CD4-positive, alpha-beta T cell treated with Interleukin-15 for 4 hours (primary cell): ENCODE measurements around the gene R3HDM2.

Source experiments
- DNase-seq: peaks from one replicate; pipeline ENCODE4 v3.0.0-alpha.2; 2020; ENCODE audit warnings: low spot score

Gene R3HDM2

DNA sequence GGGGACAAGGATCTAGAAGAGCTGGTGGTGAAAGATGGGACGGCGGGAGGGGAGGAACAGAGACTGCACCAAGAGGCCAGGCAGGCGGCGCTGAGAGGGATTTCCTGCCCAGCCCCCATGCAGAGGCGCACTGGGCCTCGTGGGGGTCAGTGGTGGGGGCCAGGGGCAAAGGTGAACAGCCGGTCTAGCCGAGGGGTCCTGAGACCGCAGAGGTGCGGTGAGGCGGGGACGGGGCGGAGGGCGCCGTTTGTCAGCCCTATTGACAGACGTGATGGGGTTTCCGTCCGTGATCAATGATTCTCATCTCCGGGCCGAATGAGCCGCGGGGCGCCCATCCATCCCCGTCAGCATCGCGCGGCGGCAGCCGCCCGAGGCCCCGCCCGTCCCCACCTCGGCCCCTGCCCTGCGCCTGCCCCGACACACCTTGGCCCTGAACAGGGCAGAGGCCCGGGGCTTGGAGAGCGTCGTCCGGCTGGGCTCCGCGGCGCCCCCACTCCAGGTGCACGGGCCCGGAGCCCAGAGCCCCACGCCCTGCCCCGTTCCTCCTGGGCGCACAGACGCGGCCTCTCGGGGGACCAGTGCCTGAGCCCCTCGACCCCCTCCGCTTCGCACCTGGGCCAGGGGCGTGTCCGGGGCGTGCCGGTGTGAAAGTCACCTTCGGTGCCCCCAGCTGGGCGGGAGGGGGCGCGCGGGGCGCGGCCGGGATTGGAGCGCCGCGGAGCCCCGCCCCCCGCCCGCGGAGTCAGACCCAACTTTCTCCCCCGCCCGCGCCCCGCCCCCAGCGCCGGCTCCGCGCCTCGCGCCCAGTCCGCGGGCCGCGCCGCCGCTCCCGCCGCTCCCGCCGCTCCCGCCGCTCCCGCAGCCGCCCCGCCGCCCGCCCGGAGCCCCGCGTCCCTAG, 214.6 kb downstream of the R3HDM2 start, which contains the start of gene NXPH4:
Gene NXPH4, plus strand, starts transcription at position 781 of the 898 bp plus-strand sequence. CDS start 176 bp downstream, outside the sequence.
- peak; percentile 57 for DNase-seq

DNA sequence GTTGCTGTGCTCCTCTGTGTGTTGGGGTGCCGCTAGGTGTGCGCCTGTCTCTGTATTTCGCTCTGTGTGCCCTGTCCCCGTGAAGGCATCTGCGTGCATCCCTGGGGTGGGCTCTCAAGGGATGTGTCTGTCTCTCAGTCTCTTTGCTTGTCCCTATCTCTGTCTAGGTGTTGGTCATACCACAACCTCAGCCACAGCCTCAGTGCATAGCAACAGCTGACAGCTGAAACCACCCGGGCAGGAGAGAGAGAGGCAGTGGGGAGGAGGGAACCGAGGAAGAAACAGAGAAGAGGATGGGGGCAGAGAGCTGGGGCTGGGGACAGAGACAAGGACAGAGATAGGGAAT, 215.2 kb downstream of the R3HDM2 start:
- DNase-seq, result peak; percentile 37

DNA sequence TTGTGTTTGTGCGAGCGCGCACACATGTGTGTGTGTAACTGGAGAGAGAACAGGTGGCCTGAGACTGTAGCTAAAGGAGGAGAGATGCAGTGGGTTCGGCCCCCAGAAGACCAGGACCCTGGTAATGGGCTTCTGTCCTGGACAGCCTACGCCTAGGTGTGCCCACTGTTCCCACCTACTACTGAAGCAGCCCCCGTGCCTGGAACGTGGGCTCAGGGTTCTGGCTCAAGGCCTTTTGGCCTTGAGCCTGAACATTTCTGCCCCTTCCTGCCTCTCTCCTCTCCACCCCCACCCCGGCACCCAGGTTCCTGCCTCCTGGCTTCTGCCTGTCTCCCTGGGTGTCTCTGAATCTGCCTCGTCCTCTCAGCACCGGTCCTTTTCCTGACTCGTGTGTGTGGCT, 215.8 kb downstream of the R3HDM2 start:
- no peak for DNase-seq

DNA sequence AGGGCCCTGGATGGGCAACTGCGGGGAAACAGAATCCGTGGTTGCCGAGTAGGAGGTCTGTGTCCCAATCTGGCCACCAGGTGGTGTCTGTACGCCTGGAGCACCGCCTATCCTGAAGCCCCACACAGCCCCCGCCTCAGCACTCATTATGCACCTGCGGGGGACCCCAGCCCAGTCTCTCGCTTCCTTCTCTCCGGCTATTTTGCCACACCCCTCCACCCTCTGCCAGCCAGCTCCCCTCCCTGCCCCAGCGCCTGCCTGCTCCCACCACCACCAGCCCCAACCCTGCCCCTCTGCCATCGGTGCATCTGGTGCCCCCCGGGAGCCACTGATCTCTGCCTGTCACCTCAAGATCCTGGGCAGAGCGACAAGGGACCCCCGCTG, 216.5 kb downstream of the R3HDM2 start:
- DNase-seq, result peak; percentile 64

DNA sequence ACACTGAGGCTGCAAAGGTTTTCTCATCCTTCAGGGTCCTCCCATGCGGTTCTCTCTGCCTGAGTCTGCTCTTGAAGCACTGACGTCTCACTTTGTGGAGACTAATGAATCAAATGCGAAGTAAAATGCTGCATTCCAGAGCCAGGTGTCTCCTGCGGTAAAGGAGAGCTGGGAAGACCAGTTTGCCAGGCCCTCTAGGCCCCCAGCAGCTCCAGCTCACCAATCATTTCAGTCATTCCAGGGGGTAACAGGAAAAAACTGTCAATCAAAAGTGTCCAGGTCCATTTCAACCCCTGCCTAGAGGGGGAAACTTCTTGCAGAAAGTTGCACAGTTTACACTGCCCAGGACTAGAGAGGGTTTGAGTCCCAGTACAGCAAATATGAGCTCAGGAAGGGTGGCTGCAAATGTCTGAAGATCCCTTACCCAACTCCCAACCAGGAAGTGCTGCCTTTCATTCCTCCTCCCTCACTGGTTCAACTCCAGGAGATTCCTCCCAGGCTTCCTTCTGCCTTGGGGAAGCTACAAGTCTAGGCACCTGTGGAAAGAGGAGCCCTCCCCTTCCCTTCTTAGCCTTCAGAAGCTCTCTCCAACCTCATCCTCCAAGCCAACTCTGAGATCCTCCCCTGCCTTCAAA, 217.0 kb downstream of the R3HDM2 start:
- no peak for DNase-seq

DNA sequence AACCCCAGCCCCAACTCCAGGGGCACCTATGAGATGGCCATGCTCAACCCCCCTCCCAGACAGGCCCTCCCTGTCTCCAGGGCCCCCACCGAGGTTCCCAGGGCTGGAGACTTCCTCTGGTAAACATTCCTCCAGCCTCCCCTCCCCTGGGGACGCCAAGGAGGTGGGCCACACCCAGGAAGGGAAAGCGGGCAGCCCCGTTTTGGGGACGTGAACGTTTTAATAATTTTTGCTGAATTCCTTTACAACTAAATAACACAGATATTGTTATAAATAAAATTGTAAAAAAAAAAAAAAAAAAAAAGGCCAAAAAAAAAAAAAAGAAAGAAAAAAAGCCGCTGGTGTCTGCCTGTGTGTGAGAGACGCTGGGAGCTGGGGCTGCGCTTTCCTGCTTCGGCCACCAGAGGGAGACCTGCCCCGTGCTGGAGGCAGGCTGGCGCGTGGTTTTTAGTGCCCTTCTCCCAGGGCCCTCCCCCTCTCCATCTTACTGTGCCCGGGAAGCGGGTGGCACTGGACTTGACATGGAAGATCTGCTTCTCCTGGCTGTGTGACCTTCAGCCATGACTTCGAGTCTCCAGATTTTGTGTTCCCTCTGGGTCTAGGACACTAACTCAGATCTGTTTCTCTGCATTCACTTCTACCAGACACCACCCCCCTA, 217.7 kb downstream of the R3HDM2 start:
- peak; percentile 83 for DNase-seq

DNA sequence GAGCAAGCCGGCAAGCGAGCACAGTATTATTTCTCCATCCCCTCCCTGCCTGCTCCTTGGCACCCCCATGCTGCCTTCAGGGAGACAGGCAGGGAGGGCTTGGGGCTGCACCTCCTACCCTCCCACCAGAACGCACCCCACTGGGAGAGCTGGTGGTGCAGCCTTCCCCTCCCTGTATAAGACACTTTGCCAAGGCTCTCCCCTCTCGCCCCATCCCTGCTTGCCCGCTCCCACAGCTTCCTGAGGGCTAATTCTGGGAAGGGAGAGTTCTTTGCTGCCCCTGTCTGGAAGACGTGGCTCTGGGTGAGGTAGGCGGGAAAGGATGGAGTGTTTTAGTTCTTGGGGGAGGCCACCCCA, 218.2 kb downstream of the R3HDM2 start:
- no peak for DNase-seq

DNA sequence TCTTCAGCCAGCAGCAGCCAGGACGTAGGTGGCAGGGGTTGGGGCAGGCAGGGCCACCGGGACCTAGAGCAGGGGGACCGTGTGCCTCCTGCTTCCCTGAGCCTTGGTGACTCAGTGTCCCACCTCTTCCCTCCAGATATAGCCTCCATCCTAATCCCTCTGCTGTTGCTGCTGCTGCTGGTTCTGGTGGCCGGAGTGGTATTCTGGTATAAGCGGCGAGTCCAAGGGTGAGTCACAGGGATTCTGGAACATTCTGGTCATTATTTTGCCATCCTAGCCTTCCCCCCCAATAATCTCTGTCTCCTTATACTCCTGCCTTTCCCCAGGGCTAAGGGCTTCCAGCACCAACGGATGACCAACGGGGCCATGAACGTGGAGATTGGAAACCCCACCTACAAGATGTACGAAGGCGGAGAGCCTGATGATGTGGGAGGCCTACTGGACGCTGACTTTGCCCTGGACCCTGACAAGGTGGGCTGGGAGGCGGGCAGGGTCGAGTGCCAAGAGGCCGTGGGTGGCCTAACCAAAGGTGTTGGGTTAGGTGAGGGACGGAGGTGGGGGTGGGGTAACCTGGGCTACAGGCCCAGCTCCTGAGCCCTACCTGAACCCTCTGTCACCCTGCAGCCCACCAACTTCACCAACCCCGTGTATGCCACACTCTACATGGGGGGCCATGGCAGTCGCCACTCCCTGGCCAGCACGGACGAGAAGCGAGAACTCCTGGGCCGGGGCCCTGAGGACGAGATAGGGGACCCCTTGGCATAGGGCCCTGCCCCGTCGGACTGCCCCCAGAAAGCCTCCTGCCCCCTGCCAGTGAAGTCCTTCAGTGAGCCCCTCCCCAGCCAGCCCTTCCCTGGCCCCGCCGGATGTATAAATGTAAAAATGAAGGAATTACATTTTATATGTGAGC, 218.8 kb downstream of the R3HDM2 start:
- DNase-seq, result no peak

DNA sequence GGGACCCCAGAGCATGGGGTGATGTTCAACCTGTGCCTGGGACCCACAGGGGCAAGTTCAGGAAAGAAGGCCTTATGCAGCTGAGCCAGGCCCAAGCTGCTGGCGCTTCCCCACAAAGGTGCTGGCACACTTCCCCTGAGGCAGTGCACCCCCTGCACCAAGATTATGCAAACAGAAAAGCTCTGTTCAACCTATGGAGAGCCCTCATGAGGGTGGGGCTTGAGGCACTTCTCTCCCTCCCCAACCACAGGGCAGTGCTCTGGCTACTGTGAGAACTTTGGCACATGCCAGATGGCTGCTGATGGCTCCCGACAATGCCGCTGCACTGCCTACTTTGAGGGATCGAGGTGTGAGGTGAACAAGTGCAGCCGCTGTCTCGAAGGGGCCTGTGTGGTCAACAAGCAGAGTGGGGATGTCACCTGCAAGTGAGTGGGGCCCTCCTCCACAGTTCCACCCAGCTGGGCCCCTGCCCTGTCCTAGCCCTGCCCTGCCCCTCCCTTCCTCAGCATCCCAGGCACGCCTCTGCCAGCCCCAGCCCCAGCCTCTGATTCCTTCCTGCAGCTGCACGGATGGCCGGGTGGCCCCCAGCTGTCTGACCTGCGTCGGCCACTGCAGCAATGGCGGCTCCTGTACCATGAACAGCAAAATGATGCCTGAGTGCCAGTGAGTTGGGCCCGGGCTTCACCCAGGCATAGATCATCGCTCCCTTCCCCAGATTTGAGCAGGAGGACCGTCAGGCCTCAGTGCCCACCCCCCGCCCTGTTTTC, 219.7 kb downstream of the R3HDM2 start:
- DNase-seq, result no peak

DNA sequence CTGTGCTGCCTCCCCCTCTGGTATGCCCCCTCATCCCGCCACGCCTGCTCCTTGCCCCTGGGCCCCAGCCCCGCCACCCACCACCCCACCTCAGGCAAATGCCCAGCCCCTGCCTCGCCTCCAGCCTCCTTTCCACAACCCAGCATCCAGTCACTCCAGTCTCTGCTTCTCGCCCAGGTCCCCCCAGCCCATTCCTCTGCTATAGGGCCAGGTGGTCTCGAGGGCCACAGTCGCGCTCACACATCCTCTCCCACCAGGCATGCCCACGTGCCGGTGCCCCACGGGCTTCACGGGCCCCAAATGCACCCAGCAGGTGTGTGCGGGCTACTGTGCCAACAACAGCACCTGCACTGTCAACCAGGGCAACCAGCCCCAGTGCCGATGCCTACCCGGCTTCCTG, 220.4 kb downstream of the R3HDM2 start:
- no peak for DNase-seq

DNA sequence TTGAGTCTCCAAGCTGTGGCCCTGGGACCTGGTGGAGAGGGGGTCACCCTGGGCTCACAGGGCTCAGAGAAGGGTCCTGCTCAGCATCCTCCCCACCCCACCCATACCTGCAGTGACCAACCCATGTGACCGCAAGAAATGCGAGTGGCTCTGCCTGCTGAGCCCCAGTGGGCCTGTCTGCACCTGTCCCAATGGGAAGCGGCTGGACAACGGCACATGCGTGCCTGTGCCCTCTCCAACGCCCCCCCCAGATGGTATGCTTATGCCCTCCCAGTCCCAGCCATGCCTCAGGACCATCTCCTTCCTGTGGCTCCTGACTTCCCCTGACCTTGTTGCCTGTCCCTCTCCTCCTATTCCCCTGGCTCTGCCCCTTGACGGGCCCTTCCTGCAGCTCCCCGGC, 220.9 kb downstream of the R3HDM2 start:
- no peak for DNase-seq

DNA sequence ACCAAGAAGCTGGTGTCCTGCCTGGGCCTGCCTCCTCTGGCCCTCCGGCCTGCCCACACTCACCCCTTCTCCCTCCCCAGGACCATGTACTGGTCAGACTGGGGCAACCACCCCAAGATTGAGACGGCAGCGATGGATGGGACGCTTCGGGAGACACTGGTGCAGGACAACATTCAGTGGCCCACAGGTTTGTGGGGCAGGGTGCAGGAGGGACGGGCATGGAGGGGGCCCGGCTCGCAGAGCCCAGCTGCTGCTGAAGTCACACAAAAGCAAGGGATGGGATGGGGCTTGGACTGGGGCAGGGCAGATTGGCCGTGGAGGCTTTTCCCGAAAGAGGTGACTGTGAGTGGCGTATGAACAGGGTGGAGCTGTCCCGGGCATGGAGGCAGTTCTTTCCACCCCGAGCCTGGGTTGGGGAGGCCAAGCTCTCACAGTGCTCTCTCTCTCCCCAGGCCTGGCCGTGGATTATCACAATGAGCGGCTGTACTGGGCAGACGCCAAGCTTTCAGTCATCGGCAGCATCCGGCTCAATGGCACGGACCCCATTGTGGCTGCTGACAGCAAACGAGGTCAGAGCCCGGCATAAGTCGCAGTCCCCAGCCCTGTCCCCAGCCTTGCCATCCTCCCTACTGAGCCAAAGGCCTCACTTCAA, 222.1 kb downstream of the R3HDM2 start:
- DNase-seq, result no peak

DNA sequence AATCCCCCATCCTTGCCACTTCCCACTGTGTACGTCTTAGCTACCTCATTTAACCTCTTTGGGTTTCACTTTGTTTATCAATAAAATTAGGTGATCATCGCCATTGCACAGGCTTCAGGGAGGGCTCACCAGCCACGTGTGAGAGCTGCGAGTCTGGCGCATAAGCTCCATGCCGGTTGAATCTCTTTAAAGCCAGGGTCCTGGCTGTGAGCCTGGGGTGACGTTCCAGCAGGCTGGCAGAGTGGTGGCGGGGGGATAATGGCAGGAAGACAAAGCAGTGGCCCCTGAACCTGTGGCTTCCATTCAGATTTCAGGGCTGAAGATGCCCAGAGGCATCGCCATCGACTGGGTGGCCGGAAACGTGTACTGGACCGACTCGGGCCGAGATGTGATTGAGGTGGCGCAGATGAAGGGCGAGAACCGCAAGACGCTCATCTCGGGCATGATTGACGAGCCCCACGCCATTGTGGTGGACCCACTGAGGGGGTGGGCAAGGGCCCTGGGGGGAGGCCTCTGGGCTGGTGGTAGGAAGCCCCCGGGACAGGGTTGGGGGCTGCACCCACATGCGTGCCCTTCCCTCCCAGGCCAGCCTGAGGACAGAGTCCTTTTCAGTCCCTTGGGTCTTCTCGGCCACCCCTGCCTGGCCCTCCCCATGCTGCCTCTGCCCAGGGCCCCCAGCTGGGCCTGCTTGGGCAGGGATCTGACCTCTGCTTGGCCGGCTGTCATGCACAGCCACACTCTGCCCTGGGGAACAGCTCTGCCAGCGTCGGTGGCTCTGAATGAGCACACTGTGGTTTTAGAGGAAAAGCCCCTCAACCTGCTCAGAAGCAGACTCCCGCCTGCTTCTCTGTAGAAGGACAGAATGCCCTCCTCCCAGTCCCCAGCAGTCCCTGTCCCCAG, 222.9 kb downstream of the R3HDM2 start:
- DNase-seq, result no peak

DNA sequence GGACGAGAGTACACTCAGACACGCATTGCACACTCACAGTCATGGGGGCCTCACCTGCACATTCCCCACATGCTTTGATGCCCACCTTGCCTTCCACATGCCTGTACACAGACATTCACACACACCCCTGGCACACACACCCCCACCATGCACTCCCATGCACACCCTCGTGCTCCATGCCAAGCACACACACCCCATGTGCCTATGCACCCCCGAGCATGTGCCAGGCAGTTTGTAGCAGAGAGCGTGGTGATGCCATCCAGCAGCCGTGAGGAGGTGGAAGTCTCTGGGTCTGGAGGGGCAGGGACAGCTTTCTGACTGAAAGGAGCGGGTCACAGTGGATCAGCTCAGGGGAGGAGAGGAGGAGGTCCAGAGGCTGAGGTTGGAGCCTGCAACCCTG, 224.9 kb downstream of the R3HDM2 start:
- DNase-seq, result no peak

DNA sequence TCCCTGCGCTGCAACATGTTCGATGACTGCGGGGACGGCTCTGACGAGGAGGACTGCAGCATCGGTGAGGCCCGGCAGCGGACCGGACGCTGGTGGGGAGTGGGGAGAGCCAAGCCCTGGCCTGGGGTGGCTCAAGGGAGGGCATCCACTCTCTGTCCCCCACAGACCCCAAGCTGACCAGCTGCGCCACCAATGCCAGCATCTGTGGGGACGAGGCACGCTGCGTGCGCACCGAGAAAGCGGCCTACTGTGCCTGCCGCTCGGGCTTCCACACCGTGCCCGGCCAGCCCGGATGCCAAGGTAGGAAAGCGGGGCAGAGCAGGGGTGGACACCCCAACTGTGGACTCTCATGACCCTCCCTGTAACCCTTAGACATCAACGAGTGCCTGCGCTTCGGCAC, 225.7 kb downstream of the R3HDM2 start:
- no peak for DNase-seq

DNA sequence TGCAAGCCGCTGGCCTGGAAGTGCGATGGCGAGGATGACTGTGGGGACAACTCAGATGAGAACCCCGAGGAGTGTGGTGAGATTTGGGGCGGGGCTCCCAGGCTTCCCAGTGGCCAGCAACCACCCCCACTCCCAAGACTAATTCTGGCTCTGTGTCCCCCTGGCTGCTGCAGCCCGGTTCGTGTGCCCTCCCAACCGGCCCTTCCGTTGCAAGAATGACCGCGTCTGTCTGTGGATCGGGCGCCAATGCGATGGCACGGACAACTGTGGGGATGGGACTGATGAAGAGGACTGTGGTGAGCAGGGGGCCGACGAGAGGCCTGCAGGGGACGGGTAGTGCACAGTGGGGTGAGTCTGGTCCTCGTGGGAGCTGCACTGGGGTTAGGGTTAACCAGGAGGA, 226.4 kb downstream of the R3HDM2 start:
- no peak for DNase-seq

DNA sequence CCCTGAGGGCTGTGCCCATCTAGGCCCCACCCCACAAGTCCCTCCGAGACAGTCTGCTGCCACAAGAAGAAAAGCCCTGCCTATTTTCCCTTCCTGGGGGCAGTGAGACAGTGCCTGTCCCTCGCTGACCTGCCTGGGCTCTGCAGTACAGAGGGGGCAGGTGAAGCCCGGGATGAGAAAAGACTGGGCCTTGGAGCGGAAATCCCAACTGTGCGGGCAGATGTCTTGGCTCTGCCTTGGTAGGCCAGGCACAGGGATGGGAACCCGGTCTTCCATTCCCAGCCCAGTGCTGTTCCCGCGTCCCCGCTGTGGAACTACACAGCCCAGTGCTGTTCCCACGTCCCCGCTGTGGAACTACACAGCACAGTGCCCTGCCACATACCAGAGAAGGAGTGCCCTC, 227.1 kb downstream of the R3HDM2 start:
- no peak for DNase-seq
